H1 (cell line): ENCODE measurements around the gene CDK16. TPM values are rescaled to one million over a fixed set of nuclear protein-coding genes. Genes with fewer than 3 reads are reported as not detected.

ENCODE experiments used
- CTCF ChIA-PET: fragments of 300-600 bp; sonication (Branson Sonifier 250); formaldehyde crosslinking; loops from one replicate; lab custom pipeline; 2021; ENCODE audit not compliant: partially characterized antibody; lab: Charles Lee
- POLR2A ChIA-PET: fragments of 300-600 bp; sonication (Branson Sonifier 250); formaldehyde crosslinking; loops from one replicate; lab custom pipeline; 2021; ENCODE audit warnings: inconsistent platforms; ENCODE audit not compliant: partially characterized antibody; lab: Charles Lee
- DNase-seq, 2 experiments: peaks; one replicate each; pipeline versions ENCODE4 v3.0.0 to v3.0.0-alpha.2; 2010 to 2022; ENCODE audit warnings: low spot score in 2 of 2, low read depth in 1 of 2, mixed read lengths in 1 of 2
- FAIRE-seq: peaks from 2 replicates; lab custom pipeline; 2011; peaks lifted over from hg19 to GRCh38; lab: Jason Lieb, UNC
- H2AFZ ChIP-seq: 2 replicates; pipeline ENCODE4 v1.8.1; 2012; ENCODE audit warnings: low read length, inconsistent platforms
- H2AK5ac ChIP-seq: 2 replicates; pipeline ENCODE4 v1.6.1; 2013; ENCODE audit warnings: low read depth, low read length
- H2BK120ac ChIP-seq: replicated peaks from 2 replicates; pipeline ENCODE3; 2013; ENCODE audit warnings: low read depth, low read length, inconsistent platforms
- H2BK12ac ChIP-seq: 2 replicates; pipeline ENCODE4 v1.6.1; 2013; ENCODE audit warnings: low read depth, low read length
- H2BK15ac ChIP-seq: 2 replicates; pipeline ENCODE4 v1.6.1; 2013; ENCODE audit warnings: low read length
- H2BK20ac ChIP-seq: 2 replicates; pipeline ENCODE4 v1.6.1; 2013; ENCODE audit warnings: low read length
- H2BK5ac ChIP-seq: 2 replicates; pipeline ENCODE4 v1.6.1; 2013; ENCODE audit warnings: low read depth, low read length
- H3K14ac ChIP-seq: 2 replicates; pipeline ENCODE4 v1.6.1; 2013; ENCODE audit warnings: inconsistent platforms; ENCODE audit not compliant: insufficient read length
- H3K18ac ChIP-seq: 2 replicates; pipeline ENCODE4 v1.6.1; 2013; ENCODE audit warnings: low read length; ENCODE audit errors: extremely low read depth
- H3K23ac ChIP-seq: 2 replicates; pipeline ENCODE4 v1.6.1; 2013; ENCODE audit warnings: inconsistent platforms; ENCODE audit not compliant: insufficient read length
- H3K23me2 ChIP-seq: 2 replicates; pipeline ENCODE4 v1.6.1; 2013; ENCODE audit warnings: low read depth, low read length
- H3K27ac ChIP-seq: 2 replicates; pipeline ENCODE4 v1.6.1; 2011; ENCODE audit warnings: low read depth, low read length, inconsistent platforms
- H3K27me3 ChIP-seq, 4 experiments: replicated peaks in 1 of 4; 1 replicate in 1 of 4; 2 replicates in 3 of 4; pipeline versions ENCODE4 v1.6.1 to v1.8.1; 2011 to 2013; ENCODE audit warnings: low read length in 3 of 4, mild to moderate bottlenecking in 3 of 4, inconsistent platforms in 2 of 4, mixed read lengths in 2 of 4, moderate library complexity in 1 of 4; ENCODE audit not compliant: control insufficient read depth in 3 of 4, insufficient read depth in 3 of 4; ENCODE audit errors: extremely low read depth in 1 of 4
- H3K36me3 ChIP-seq, 4 experiments: 2 replicates each; pipeline versions ENCODE4 v1.6.1 to v1.8.1; 2011 to 2013; ENCODE audit warnings: mild to moderate bottlenecking in 4 of 4, low read length in 3 of 4, moderate library complexity in 2 of 4, control low read depth in 1 of 4, inconsistent platforms in 1 of 4; ENCODE audit not compliant: insufficient read depth in 4 of 4, control insufficient read depth in 2 of 4
- H3K4ac ChIP-seq: replicated peaks from 2 replicates; pipeline ENCODE3; 2013; ENCODE audit warnings: low read length, low read depth, mixed read lengths, inconsistent platforms; ENCODE audit not compliant: insufficient read length
- H3K4me1 ChIP-seq, 4 experiments: replicated peaks in 1 of 4; 1 replicate in 1 of 4; 2 replicates in 3 of 4; pipeline versions ENCODE4 v1.6.1 to v1.8.1; 2011 to 2013; ENCODE audit warnings: low read length in 3 of 4, inconsistent platforms in 2 of 4, mixed read lengths in 1 of 4; ENCODE audit not compliant: insufficient read depth in 4 of 4, control insufficient read depth in 3 of 4
- H3K4me2 ChIP-seq, 2 experiments: 2 replicates each; pipeline versions ENCODE4 v1.6.1 to v1.8.1; 2011 to 2013; ENCODE audit warnings: low read depth in 2 of 2, low read length in 2 of 2, control low read depth in 1 of 2, inconsistent platforms in 1 of 2, mild to moderate bottlenecking in 1 of 2; ENCODE audit not compliant: insufficient read depth in 1 of 2
- H3K4me3 ChIP-seq, 4 experiments: fragments of 200-600, 300-600 bp in 1 of 4; sonication (generic), shearing (Covaris generic), sonication (Bioruptor Twin) in 1 of 4; 2 replicates each; pipeline versions ENCODE4 v1.5.1 to v1.8.1; 2011 to 2016; ENCODE audit warnings: low read length in 4 of 4, low read depth in 3 of 4, control low read depth in 2 of 4, inconsistent platforms in 2 of 4, mild to moderate bottlenecking in 2 of 4, mixed read lengths in 1 of 4, moderate library complexity in 1 of 4; ENCODE audit not compliant: insufficient read depth in 2 of 4; ENCODE audit errors: extremely low read depth in 1 of 4
- H3K56ac ChIP-seq: replicated peaks from 2 replicates; pipeline ENCODE3; 2013; ENCODE audit warnings: low read depth, mild to moderate bottlenecking, mixed read lengths, low read length, inconsistent platforms; ENCODE audit not compliant: insufficient read length
- H3K79me1 ChIP-seq: 2 replicates; pipeline ENCODE4 v1.6.1; 2013; ENCODE audit warnings: low read depth, low read length, control low read depth
- H3K79me2 ChIP-seq, 2 experiments: 2 replicates each; pipeline versions ENCODE4 v1.6.1 to v1.8.1; 2012 to 2013; ENCODE audit warnings: low read length in 2 of 2, mild to moderate bottlenecking in 2 of 2, inconsistent platforms in 1 of 2; ENCODE audit not compliant: insufficient read depth in 2 of 2, control insufficient read depth in 1 of 2
- H3K9ac ChIP-seq, 4 experiments: replicated peaks in 1 of 4; 1 replicate in 1 of 4; 2 replicates in 3 of 4; pipeline versions ENCODE4 v1.6.1 to v1.8.1; 2011 to 2013; ENCODE audit warnings: low read depth in 3 of 4, low read length in 3 of 4, control low read depth in 2 of 4, mild to moderate bottlenecking in 2 of 4, moderate library complexity in 2 of 4, inconsistent platforms in 1 of 4; ENCODE audit errors: extremely low read depth in 1 of 4
- H3K9me3 ChIP-seq, 2 experiments: 2 replicates each; pipeline versions ENCODE4 v1.6.1 to v1.8.1; 2012 to 2013; ENCODE audit warnings: mild to moderate bottlenecking in 2 of 2, moderate library complexity in 2 of 2, control low read depth in 1 of 2, inconsistent platforms in 1 of 2, low read depth in 1 of 2, low read length in 1 of 2, mixed read lengths in 1 of 2; ENCODE audit not compliant: insufficient read depth in 2 of 2
- H4K20me1 ChIP-seq, 2 experiments: replicated peaks in 1 of 2; 2 replicates each; pipeline versions ENCODE3 to v1.8.1; 2011 to 2013; ENCODE audit warnings: inconsistent platforms in 2 of 2, low read length in 2 of 2, mild to moderate bottlenecking in 1 of 2; ENCODE audit not compliant: insufficient read depth in 2 of 2, control insufficient read depth in 1 of 2
- H4K5ac ChIP-seq: 2 replicates; pipeline ENCODE4 v1.6.1; 2013; ENCODE audit warnings: low read length, low read depth, mixed read lengths, inconsistent platforms; ENCODE audit not compliant: insufficient read length
- H4K8ac ChIP-seq: 2 replicates; pipeline ENCODE4 v1.8.0; 2013; ENCODE audit warnings: mild to moderate bottlenecking, moderate library complexity, low read length, inconsistent platforms; ENCODE audit not compliant: insufficient read depth; ENCODE audit errors: extremely low read depth
- H4K91ac ChIP-seq: replicated peaks from 2 replicates; pipeline ENCODE3; 2013; ENCODE audit warnings: low read length, mixed read lengths, inconsistent platforms; ENCODE audit not compliant: insufficient read length
- CHD1 ChIP-seq: IDR thresholded peaks from 2 replicates; pipeline ENCODE4 v1.6.1; 2012; ENCODE audit warnings: low read depth, low read length, improper control_type of control experiment
- GTF2F1 ChIP-seq: IDR thresholded peaks from 2 replicates; pipeline ENCODE4 v1.6.1; 2012; ENCODE audit warnings: low read depth, low read length, improper control_type of control experiment, borderline replicate concordance
- HDAC2 ChIP-seq, 2 experiments: fragments of 300-600 bp in 1 of 2; sonication (generic) in 1 of 2; IDR thresholded peaks; 2 replicates each; pipeline ENCODE4 v1.6.1; 2011 to 2012; ENCODE audit warnings: low read depth in 2 of 2, low read length in 2 of 2, mild to moderate bottlenecking in 2 of 2, moderate library complexity in 2 of 2, borderline replicate concordance in 1 of 2, inconsistent platforms in 1 of 2
- JUN ChIP-seq: IDR thresholded peaks from 2 replicates; pipeline ENCODE4 v1.6.1; 2011; ENCODE audit warnings: low read depth, mild to moderate bottlenecking, improper control_type of control experiment, low read length
- NRF1 ChIP-seq: IDR thresholded peaks from 2 replicates; pipeline ENCODE4 v1.6.1; 2011; ENCODE audit warnings: mild to moderate bottlenecking, low read depth, low read length, improper control_type of control experiment
- SIX5 ChIP-seq: IDR thresholded peaks from 2 replicates; pipeline ENCODE4 v1.6.1; 2011; ENCODE audit warnings: mild to moderate bottlenecking, low read depth, low read length
- SUZ12 ChIP-seq: fragments of 200-600 bp; sonication (generic); IDR thresholded peaks from 2 replicates; pipeline ENCODE4 v1.6.1; 2012; ENCODE audit warnings: mild to moderate bottlenecking, inconsistent platforms, low read length, moderate library complexity, mixed read lengths
- ZNF274 ChIP-seq: IDR thresholded peaks from 2 replicates; pipeline ENCODE4 v1.7.0; 2012; ENCODE audit warnings: low read length, borderline replicate concordance; ENCODE audit errors: extremely low read depth
- WGBS, 2 experiments: shearing (Covaris generic) in 1 of 2; methylation state at CpG; one replicate each; pipeline versions ENCODE4 v1.1.6 to v1.1.7; 2013 to 2015; ENCODE audit warnings: low lambda C conversion rate in 2 of 2, mixed read lengths in 2 of 2, inconsistent platforms in 1 of 2, low coverage in 1 of 2, missing lambda C conversion rate in 1 of 2; ENCODE audit not compliant: insufficient replicate concordance in 2 of 2, insufficient coverage in 1 of 2, insufficient read length in 1 of 2; ENCODE audit errors: extremely low coverage in 1 of 2, missing lambda C conversion rate in 1 of 2; 5-methylcytosine and 5-hydroxymethylcytosine counted together
- polyA plus RNA-seq, 7 experiments: library from polyadenylated mRNA; depleted of rRNA in 3 of 7; stranded (reverse) in 5 of 7; unstranded in 2 of 7; fragments of >200 nt in 5 of 7; fragments of 200-250 nt in 2 of 7; gene quantifications; 1 replicate in 5 of 7; 2 replicates in 1 of 7; 4 replicates in 1 of 7; pipeline versions ENCODE4 v1.2.1 to v1.2.3, GENCODE V29; 2011 to 2013; ENCODE audit warnings: missing spikeins in 2 of 7, mixed read lengths in 2 of 7
- total RNA-seq: library from RNA; stranded (reverse); fragmentation: NEBNext Ultra II Directional; extraction: Animal tissue kit (Norgen Biotek cat#: 25700); gene quantifications from 2 replicates; pipeline ENCODE4 v1.2.1, GENCODE V29; 2021
- TF ChIP-seq, protein P1 (sequence below): IDR thresholded peaks from 2 replicates; pipeline ENCODE4 v1.6.1; 2012; ENCODE audit warnings: inconsistent platforms
- TF ChIP-seq, protein P2 (sequence below), 3 experiments: IDR thresholded peaks; 1 replicate in 2 of 3; 2 replicates in 1 of 3; pipeline versions ENCODE4 v1.5.1 to v1.6.1; 2011; ENCODE audit warnings: low read length in 3 of 3, mild to moderate bottlenecking in 3 of 3, inconsistent platforms in 2 of 3, low read depth in 1 of 3, moderate library complexity in 1 of 3; ENCODE audit not compliant: insufficient read depth in 1 of 3; ENCODE audit errors: control extremely low read depth in 1 of 3

CDK16 gene
- total and polyA plus RNA-seq, 2 of the 8 experiments (the other 6 are each of a cell fraction or from before 2014, with no cell fraction given) = 124 to 204 TPM

DNA sequence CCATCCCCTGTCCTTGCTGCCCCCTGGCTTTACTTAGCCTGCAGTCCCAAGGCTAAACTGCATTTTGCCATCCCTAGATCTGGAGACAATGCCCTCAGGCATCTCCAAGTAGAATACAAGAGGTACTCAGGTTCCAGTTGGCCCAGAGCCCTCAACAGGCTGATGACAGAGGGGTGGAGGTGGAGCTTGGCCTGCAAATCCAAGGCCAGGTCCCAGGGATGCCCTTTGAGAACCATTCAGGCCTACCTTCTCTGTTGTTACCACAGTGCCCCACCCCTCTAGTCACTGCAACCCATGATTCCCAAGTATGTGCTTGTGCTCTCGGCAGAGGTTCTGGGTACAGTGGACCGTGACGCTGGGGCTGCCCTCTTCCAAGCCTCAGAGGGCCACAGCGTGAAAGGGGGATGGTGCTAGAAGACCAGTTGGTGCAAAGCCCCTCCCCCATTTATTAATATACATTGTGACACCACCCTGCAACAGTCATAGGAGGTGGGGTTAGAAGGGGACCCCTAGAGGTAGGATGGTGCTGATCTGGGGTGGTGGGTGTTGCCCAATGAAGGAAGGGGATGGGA lies 31.3 kb upstream of the CDK16 start:
- no peak overlapping the region for H3K56ac ChIP-seq
- FAIRE-seq (no peak), DNase-seq (no peak)
- H4K20me1 ChIP-seq = peaks cover 0 to 2% of the 10 kb centered on the region in 2 experiments
- H3K27me3 ChIP-seq = no peaks in the 10 kb centered on the region
- no peak overlapping the region for H3K23ac ChIP-seq
- no peak overlapping the region for H3K4me2 ChIP-seq
- no peak overlapping the region for H3K4ac ChIP-seq
- no peak overlapping the region for H2BK5ac ChIP-seq
- peaks cover 0 to 22% (median 10%) of the 10 kb centered on the region in 4 experiments; a peak in 6 of 8 replicates for H3K36me3 ChIP-seq
- no peak overlapping the region for H2BK20ac ChIP-seq
- H3K14ac ChIP-seq = no peak overlapping the region
- H3K79me2 ChIP-seq = no peaks in the 10 kb centered on the region
- H2AK5ac ChIP-seq = no peak overlapping the region
- no peak overlapping the region for H3K27ac ChIP-seq
- H3K4me1 ChIP-seq = peaks cover 0 to 4% (median 0%) of the 10 kb centered on the region in 4 experiments; a peak in 3 of 7 replicates
- no peak overlapping the region for H2AFZ ChIP-seq
- H2BK15ac ChIP-seq = no peak overlapping the region
- no peak overlapping the region for H3K4me3 ChIP-seq
- peaks cover 2% of the 10 kb centered on the region; the same call in 1 of the 2 replicates for H3K23me2 ChIP-seq
- H4K91ac ChIP-seq = no peak overlapping the region
- 80% methylated on average over 2 of the region's 4 CpGs; no CpG with 5 or more reads in 1 of the 2 experiments for WGBS, 2 experiments
- H3K79me1 ChIP-seq = no peaks in the 10 kb centered on the region
- POLR2A ChIA-PET = interaction anchor here (1.1 to 2.6 kb wide), 2 partner anchors 30 to 42 kb away, joined by 3 to 9 read pairs; partner anchors contain the start of gene RBM10
- CTCF ChIA-PET = no interaction called here
- no peak overlapping the region for H3K18ac ChIP-seq
- H2BK12ac ChIP-seq = no peak overlapping the region
- H4K5ac ChIP-seq = no peak overlapping the region
- no peaks in the 10 kb centered on the region for H3K9me3 ChIP-seq
- no peak overlapping the region for H2BK120ac ChIP-seq
- H4K8ac ChIP-seq = no peak overlapping the region
- no peak overlapping the region for H3K9ac ChIP-seq
- TF ChIP-seq NRF1 (no peak), SIX5 (no peak), JUN (no peak), GTF2F1 (no peak), SUZ12 (no peak), CHD1 (no peak), HDAC2 (IDR thresholded peaks at IDR 0.05; ENCODE audit: borderline replicate concordance in 1 of 2, low read depth in 2 of 2, low read length in 2 of 2) (no peak), ZNF274 (no peak)
- TF ChIP-seq, protein P1, sequence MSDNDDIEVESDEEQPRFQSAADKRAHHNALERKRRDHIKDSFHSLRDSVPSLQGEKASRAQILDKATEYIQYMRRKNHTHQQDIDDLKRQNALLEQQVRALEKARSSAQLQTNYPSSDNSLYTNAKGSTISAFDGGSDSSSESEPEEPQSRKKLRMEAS = no peak
- TF ChIP-seq, protein P2, sequence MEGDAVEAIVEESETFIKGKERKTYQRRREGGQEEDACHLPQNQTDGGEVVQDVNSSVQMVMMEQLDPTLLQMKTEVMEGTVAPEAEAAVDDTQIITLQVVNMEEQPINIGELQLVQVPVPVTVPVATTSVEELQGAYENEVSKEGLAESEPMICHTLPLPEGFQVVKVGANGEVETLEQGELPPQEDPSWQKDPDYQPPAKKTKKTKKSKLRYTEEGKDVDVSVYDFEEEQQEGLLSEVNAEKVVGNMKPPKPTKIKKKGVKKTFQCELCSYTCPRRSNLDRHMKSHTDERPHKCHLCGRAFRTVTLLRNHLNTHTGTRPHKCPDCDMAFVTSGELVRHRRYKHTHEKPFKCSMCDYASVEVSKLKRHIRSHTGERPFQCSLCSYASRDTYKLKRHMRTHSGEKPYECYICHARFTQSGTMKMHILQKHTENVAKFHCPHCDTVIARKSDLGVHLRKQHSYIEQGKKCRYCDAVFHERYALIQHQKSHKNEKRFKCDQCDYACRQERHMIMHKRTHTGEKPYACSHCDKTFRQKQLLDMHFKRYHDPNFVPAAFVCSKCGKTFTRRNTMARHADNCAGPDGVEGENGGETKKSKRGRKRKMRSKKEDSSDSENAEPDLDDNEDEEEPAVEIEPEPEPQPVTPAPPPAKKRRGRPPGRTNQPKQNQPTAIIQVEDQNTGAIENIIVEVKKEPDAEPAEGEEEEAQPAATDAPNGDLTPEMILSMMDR (IDR thresholded peaks at IDR 0.05; ENCODE audit: control extremely low read depth in 1 of 3, insufficient read depth in 1 of 3, low read depth in 1 of 3, low read length in 3 of 3) = no peak
